ENCODE measurements around the gene COL19A1.
"Not testable (repeated sequence)": the region's sequence is repeated elsewhere in the genome, so short reads cannot be mapped to it uniquely, and the experiment has no call there.

COL19A1 gene

DNA sequence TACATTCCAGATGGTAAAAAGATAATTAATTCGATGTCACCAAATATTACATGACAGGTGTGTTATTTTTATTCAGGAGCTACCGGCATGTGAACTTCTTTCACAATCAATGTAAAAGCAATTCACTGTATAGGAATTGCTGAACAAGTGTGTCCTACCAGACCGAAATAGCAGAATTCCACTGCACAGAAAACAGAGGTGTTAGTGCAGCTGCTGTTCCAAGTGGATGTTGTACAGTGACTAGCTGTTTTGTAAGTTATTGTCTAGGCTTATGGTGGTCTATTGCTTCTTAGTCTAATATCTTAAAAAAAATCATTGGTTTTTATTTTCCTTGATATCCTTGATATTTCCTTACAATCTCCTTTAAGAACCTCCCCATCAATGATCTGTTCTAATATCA, 107.4 kb downstream of the COL19A1 start:
- DNase-seq = no peak

DNA sequence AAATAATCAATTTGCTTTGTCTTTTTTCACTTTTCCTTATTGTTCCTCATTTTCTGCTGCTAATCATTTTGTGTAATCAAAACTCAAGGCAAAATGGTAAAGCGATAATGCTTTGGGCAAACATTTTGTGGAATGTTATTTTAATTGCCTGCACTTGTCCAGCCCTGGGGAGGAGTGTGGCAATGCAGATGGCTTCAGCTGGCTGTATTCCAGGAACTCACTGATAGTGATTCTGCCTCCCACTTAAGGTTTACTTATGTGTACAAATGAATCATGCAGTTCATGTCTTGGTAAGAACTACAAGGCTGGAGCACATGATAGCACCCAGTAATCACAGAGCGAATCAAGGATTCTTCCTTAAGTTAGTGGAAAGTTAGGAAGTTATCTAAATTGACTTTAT, 107.8 kb downstream of the COL19A1 start:
- no peak for DNase-seq

DNA sequence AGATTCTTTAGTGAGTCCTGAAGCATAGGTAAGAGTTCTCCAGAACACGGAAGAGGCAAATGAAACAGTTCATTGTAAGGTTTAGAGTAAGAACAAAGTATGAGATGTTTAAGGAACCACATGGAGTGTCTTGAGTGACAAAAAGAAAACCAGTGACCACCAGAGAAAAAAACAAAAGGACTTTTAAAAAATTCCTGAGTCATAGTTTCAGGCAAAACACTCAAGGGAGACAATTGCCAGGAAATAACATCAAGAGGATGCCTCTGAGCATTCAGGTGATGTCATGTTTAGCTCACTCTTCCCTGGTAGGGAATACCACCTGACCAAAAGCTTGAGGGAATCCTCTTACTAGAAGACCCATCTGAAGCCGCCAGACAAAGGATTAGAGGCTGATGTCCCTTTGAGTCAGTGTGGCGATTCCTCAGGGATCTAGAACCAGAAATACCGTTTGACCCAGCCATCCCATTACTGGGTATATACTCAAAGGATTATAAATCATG, 110.3 kb downstream of the COL19A1 start:
- DNase-seq = no peak

DNA sequence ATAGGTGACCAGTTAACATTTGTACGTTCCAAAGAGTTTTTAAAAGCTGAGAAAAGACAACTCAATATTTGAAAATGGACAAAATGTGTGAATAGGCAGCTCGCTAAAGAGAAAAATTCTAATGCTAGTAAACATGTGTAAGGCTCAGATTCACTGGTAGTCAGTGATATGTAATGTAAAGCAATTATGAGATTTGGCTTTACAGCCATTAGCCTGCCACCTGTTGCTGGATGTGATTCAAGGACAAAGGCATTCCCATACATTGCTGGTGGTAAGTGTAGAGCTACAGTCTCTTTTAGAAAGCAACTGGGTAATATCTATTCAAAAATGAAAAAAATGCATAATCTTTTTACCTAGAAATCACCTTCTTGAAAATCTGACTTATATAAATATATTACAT, 114.3 kb downstream of the COL19A1 start:
- DNase-seq = no peak

DNA sequence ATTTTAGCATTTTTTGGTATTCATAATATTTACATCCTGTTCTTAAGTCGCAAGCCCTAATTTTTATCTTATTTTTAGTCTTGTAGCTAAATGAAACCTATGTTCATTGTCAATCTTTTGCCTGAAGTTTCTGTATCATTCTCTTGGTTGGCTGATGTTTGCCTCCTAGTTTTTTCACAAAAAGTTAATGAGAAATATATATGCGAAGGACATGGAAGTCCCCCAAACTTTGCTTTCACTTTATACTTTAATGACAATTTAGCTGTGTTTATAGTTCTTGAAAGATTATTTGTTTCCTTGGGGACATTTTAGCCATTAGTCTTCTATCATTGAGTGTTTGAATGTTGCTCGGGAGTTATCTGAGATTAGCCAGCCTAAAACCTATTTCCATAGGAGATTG, 118.2 kb downstream of the COL19A1 start:
- DNase-seq = no peak

DNA sequence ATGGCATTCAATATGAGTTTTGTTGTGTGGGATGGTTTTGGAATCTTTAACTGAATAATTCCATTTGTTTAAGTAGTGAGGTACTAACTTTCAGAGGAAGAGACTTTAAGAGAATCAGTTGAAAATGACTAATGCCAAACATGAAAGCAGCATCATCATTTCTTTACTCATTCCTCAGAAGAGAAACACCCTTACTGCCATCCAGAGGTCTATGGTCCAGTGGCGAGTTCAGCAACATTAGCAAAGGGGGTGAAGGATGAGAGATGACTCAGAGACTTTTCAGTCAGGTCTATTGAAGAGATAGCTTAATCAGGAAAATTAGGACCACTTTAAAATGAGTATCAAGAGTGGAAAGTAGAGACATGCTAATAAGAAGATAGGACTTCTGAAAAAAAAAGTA, 118.8 kb downstream of the COL19A1 start:
- DNase-seq = no peak

DNA sequence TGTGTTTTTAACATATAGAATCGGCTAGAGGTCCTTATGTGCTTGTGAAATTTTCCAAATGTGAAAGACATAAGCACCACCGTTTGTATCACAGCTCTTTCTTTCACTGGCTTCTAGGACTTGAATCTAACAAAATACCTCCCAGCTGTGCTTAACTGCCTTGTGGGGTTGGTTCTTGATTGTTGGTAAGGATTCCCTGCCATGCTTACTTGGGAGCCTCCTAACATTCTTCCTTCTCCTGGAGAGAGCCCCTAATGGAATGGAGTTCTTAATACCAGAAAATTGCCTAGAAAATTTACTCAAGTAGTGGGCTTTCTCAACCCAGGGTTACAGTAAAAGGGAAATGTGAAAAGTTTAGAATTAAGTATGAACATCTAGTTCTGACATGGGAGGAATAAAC, 121.2 kb downstream of the COL19A1 start:
- no peak for DNase-seq

DNA sequence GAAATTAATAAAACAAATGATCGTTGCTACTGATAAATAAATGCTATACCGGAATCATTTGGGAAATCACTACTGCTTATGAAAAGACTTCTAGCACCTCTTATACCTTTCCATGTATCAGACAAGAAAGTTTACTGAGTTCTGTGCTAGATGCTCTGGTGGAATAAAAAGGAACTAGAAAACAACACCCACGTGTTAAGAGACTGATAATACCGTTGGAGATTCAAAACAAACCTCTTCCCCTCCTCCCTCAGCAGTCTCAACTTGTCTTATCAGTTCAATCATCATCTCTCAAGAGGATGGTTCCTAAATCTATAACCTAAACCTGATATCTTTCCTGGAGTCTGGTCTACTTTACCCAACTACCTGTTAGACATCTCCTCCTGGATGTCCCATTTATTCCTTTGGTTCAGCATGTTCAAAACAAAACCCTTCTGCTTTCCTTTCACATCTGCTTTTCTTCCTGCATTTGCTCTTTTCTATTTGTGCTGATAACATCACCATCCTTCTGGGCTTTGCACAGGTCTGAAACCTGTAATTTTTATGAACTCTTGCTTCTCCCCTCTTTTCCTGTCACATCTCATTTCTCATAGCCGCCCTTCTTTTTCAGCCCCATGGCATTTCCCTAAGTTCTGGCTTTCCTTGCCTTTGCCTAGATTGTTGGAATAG, 122.2 kb downstream of the COL19A1 start:
- no peak for DNase-seq

DNA sequence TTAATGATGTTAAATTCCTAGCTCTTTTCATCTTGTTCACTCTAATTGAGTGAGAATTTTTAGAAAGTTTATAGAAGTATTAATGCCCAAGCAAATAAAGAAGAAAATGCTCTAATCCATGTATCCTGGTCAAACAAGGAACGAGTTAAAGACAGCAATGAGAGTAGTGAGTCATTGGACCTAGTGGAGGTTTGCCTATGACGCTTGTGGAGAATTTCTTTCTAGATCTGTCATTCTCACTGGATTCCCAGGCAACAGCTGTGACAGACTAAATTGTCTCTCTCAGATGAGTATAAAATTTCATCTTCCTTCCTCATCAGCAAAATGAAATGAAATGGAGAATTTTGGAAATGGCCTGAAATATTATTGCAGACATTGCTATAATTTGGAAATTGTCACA, 127.9 kb downstream of the COL19A1 start:
- no peak for DNase-seq

DNA sequence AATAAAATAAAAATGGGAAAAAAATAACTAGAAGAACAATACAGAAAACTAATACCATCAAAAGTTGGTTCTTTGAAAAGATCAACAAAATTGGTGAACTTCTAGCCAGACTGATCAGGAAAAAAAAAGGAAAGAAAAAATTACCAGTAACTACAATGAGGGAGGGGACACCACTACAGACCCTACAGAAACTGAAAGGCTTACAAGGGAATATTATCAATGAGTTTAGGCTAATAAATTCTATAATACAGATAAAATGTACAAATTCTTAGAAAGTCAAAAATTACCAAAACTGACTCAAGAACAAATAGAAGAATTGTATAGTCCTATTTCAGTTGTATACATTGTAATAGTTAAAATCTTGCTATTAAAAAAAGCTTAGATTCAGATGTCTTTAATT, 141.8 kb downstream of the COL19A1 start:
- DNase-seq = no peak

DNA sequence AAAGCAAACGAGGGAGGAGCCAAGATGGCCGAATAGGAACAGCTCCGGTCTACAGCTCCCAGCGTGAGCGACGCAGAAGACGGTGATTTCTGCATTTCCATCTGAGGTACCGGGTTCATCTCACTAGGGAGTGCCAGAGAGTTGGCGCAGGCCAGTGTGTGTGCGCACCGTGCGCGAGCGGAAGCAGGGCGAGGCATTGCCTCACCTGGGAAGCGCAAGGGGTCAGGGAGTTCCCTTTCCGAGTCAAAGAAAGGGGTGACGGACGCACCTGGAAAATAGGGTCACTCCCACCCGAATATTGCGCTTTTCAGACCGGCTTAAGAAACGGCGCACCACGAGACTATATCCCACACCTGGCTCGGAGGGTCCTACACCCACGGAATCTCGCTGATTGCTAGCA, 144.0 kb downstream of the COL19A1 start:
- DNase-seq = not testable (repeated sequence)

DNA sequence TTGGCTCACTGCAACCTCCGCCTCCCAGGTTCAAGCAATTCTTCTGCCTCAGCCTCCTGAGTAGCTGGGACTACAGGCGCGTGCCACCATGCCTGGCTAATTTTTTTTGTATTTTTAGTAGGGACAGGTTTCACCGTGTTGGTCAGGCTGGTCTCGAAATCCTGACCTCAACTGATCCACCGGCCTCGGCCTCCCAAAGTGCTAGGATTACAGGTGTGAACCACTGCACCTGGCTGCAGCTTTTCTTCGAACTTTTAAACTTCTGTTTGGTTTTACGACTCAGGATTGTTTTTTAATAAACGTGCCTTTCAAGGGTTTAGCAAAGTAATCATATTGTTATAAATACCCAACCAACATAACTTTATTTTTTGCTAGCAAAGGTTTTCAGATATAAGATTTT, 156.8 kb downstream of the COL19A1 start:
- not testable (repeated sequence) for DNase-seq

DNA sequence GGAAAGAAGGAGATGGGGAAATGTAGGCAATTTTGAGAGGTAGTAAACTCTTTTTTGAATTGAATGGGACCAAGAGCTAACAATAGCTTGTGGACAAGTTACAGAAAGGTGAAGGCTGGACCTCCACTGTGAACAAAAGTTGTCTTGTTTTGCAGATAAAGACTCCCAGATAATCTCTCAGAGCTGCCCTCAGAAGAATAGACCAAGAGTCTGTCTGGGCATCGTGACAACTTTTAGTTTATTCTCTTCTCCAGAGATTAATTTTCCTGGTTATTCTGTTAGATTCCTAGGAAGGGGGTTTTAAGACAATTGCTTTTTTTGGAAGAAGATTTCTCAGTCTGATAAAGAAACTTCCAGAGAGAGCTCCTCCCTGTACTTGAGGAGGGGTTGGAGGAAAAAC, 161.9 kb downstream of the COL19A1 start:
- DNase-seq = no peak

DNA sequence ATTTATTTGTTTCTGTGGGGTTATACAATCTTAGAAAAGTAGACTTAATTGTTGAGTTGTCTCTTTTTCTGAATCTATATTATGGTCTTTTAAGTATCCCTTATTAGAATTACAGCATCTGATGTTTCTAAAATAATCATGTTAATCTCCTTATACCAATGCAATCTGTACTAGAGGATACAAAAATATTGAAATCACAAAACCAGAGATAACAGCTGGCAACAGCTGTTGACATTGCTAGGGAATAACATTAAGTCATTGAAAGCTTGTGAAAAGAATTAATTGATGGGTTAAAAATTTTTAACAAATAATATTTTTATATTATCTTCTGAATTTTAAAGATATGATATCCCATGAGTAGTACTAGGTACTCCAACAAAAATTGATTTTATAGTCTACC, 162.6 kb downstream of the COL19A1 start:
- DNase-seq = no peak

DNA sequence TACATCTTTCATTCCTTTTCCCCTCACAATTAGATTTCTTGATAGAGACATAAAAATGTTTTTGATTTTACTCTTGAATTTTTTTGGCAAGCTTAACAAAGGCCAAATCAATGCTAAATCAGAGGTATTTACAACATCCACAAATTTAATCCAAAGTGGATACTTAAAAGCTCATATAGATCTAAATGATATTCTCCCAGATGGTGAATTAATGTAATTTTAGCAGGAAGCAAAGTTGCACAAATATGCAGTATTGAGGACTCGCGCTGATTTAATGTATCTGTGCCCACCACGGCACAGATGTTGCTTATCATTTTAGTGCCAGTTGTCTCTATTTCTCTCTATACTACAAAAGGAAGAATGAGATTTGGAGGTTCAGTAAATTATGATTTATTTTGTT, 167.4 kb downstream of the COL19A1 start:
- DNase-seq = no peak

DNA sequence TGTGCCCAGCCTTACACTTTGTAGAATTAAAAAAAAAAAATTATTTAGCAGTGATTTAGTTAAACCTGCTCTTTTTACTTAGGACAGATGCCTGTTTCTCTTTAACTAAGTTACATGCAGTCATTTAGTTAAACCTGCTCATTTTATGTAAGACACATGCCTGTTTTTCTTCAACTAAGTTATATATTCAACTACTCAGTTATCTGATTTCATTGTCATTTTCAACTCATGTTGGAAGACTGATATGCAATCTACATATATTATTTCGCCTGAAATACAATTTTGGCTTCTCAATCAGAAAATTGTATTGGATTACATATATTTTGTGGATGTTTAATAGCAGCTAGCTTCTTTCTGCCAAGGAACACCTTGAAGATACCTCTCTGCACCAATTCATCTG, 171.1 kb downstream of the COL19A1 start:
- no peak for DNase-seq

DNA sequence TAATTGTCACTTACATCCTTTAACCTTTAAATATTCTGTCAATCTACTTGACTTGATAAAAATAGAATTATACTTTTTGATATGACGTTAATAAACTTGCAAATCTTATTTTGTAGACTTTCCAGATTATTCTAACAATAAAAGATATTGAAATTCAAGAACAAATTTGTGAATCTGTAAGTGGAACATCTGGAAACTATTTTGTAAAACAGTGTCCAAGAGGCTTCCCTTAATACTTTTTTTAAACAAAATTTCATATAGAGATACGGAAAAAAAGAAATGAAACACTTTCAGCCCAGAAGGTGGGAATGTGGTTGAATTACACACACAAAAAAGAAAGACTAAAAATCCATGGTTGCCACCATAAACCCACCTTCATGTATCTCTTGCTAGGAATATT, 174.4 kb downstream of the COL19A1 start:
- no peak for DNase-seq

DNA sequence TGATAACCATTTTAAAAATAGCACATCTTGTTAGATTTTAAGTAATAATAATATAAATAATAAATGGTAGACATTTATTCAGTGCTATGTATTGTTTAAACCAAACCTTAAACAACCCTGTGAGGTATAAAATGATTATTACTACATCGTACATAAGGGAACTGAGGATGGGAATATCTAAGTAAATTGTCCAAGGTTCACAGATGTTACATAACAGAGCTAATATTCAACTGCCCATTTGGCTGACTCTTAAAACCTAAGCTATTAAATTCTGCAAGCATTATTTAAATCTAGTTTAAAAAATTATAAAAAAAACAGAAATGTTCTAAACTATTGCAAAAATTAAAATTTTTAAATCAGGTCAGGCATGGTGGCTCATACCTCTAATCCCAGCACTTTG, 175.1 kb downstream of the COL19A1 start:
- no peak for DNase-seq

DNA sequence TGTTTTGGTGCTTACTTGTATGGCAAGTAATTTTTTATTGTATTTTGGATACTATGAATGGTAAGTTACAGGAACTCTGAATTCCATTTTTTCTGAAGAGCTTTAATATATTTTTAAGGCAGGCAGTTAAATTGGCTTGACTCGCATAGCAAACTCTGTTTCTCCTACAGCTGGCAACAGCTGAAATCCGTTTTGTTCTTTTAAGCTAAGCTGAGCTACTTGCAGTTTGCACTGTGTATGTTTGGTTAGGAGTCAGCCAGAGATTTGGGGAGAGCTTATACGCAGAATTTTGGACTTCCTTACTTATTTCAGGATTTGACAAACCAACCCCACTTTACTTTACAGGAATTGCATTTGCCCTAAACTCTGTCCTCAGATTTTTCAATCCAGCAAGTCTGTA, 179.1 kb downstream of the COL19A1 start:
- DNase-seq = no peak

DNA sequence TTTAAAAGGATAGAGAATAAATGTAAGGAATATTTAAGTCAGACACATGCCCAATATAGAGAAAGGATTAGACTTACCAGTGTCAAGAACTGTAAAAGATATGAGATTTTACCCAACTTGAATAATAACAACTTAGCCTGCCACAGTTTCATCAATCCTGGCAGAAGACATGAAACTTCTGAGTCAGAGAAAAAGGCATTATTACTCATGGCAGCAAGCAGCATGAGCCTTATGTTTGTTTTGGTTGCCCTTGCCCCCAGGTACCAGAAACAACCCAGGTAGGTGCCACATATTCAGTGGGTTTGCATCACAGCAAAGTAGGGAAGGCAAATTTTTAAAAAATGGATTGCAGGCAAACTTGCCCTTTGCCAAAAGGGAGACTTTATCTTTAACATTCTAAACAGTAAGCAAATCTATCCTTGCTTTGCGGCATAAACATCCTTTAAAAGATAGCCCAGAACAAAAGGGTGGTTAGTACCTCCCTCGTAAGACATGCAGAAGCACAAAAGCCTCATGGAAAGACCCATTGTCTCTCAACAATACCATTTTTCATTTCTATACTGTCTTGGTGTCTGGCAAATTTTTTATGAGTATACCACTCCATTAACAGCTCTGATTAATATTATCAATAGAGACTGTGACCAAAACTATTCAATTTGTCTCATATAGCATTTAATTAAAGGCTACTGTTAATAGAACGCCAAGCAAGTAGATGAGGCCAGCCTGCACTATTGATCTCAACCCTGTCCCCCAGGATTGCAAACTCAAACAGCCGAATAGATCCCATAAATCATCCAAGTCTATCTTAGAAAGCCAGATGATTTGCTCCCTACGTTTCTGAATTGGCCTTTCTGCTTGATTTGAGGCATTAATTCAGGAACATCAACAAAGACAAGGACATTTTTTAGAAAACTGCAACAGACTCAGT, 185.1 kb downstream of the COL19A1 start:
- DNase-seq = no peak

DNA sequence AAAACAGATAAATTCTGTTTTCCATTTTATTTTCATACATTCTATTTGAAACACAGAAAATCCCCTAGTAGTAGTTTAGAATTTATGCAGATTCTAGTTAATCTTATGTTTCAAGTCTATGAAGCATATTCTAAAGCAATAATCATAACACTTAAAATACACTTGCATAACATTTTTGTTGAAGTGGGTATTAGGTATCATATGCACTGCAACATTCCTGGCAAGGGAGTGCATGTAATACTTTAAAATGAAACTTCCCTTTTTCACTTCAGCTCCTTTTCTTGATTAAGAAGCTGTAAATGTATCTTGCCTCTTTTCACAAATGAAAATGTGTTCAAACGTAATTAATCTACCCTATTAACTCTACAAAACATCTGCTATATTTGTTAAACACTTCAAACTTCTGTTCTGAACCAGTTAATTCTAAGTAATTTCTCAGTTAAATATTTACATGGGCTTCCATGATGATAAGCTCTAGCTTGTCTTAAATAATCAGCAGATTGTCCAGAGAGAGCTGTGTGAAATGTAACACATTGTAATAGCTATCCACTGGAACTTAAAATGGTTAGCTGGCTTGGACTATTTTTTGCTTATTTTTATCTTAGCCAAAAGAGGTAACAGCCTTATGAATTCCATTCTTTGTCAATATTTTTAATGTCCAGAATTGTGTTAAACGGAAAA, 192.8 kb downstream of the COL19A1 start:
- DNase-seq = no peak

DNA sequence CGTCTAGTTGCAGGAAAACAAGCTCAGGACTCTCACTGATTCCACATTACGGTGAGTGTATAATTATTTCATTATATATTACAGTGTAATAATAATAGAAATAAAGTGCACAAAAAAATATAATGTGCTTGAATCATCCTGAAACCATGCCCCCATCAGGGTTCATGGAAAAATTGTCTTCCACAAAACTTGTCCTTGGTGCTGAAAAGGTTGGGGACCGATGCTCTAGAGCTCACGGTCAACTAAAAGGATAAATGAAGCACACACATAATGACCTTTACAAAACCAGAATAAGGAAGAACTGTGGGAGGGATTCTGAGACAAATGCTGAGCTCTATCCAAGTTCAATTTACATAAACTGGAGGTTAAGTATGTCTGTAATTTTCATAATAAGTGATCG, 194.3 kb downstream of the COL19A1 start:
- DNase-seq = no peak

DNA sequence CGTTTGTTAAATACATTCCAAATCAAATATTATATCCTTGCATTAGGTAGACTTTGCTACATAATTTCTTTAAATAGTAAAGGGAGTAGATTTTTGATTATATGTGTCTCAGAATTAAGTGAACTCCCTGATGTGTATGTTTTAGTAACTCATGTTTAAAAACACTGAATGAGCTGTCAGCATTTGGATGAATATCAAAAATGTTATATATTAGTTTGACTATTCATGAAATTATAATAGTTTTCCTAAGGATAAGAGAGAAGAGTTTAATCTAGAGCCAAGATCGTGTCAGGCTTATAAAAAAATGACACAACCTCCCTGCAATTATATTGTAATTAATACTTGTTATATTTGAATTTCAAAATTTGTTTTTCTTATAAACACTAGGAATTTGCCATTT, 195.2 kb downstream of the COL19A1 start:
- DNase-seq = no peak

DNA sequence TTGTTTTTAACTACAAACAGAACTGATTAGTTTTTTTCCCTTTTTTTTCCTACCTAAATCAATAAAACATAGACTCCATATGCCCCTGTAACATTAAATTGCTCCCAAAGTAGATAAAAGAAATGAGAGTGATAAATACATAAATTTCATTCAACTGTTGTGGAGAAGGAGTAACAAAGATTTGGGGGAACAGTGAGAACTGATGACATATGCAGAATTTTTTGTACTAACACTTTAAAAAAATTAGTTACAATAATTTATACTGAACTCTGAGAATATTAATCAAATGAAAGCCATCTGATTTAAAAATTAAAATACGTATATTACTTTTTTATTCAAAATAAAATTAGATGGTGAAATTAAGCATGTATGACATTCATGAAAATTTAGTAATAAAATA, 195.7 kb downstream of the COL19A1 start:
- DNase-seq = no peak
